Left renal cortex interstitium (tissue), 4 donors: ENCODE results near the gene RNLS. TPM values are rescaled to one million over a fixed set of nuclear protein-coding genes. Genes with fewer than 3 reads are reported as not detected.

Experiments used
- DNase-seq, 4 donors: peaks; one replicate each; pipeline ENCODE4 v3.0.0-alpha.2; 2013; ENCODE audit warnings: low read depth in 4 of 4, low spot score in 2 of 4, missing footprints in 1 of 4
- polyA plus RNA-seq, 4 donors: library from polyadenylated mRNA; unstranded; fragments of 120-200 nt; gene quantifications; one replicate each; pipeline ENCODE4 v1.2.1, GENCODE V29; 2013; ENCODE audit not compliant: insufficient read length in 4 of 4

Gene RNLS
- polyA plus RNA-seq, 4 donors, result 14.5 to 21.2 (median 15.8) TPM

- peak in 1 of 4 donors; percentile 39 for DNase-seq
Observed at GRCh38 chr10:88243836-88244730, 339.0 kb downstream of the RNLS start.

- no peak for DNase-seq
Observed at GRCh38 chr10:88243202-88243744, 339.8 kb downstream of the RNLS start.

- DNase-seq, result no peak
Observed at GRCh38 chr10:88241501-88241900, 341.6 kb downstream of the RNLS start.

- DNase-seq, result no peak
Observed at GRCh38 chr10:88239212-88239611, 343.9 kb downstream of the RNLS start.

GRCh38 chr10:88238615-88238914, 344.6 kb downstream of the RNLS start:
- DNase-seq, result no peak

GRCh38 chr10:88237896-88238614, 345.1 kb downstream of the RNLS start:
- no peak for DNase-seq

- DNase-seq, result no peak
Observed at GRCh38 chr10:88236121-88236743, 346.9 kb downstream of the RNLS start.

- DNase-seq, result no peak
Observed at GRCh38 chr10:88234297-88234696, 348.8 kb downstream of the RNLS start.

GRCh38 chr10:88233870-88234269, 349.2 kb downstream of the RNLS start:
- no peak for DNase-seq

- DNase-seq, result no peak
Observed at GRCh38 chr10:88232983-88233543, 350.1 kb downstream of the RNLS start.

GRCh38 chr10:88232029-88232895, 350.9 kb downstream of the RNLS start:
- DNase-seq, result no peak

GRCh38 chr10:88230251-88230650, 352.9 kb downstream of the RNLS start:
- DNase-seq, result no peak

- DNase-seq, result no peak
Observed at GRCh38 chr10:88228130-88228529, 355.0 kb downstream of the RNLS start.

GRCh38 chr10:88227342-88228018, 355.6 kb downstream of the RNLS start:
- DNase-seq, result no peak

GRCh38 chr10:88226891-88227290, 356.2 kb downstream of the RNLS start:
- no peak for DNase-seq

- DNase-seq, result no peak
Observed at GRCh38 chr10:88226071-88226659, 357.0 kb downstream of the RNLS start.
